GM18867 (cell line): Measurements from ENCODE around the gene FAIM2.

Source experiments
- ATAC-seq: cut with Tn5 transposase; IDR thresholded peaks from one replicate; pipeline ENCODE4 v1.9.1; 2021; ENCODE audit warnings: mild to moderate bottlenecking, moderate library complexity; ENCODE audit not compliant: unreplicated experiment

Gene FAIM2

DNA sequence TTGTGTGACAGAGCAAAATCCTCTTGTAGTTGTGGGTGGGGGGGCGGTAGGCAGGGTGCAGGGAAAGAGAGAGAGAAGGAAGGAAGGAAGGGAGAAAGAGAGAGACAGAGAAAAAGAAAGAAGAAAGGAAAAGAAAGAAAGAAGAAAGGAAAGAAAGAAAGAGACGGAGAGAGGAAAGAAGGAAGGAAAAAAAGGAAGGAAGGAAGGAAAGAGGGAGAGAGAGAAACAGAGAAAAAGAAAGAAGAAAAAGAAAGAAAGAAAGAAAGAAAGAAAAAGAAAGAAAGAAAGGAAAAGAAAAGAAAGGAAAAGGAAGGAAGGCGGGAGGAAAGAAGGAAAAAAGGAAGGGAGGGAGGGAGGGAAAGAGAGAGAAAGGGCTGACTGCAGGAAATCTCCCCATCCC is 17.6 kb upstream of the FAIM2 start:
- ATAC-seq, result no peak

DNA sequence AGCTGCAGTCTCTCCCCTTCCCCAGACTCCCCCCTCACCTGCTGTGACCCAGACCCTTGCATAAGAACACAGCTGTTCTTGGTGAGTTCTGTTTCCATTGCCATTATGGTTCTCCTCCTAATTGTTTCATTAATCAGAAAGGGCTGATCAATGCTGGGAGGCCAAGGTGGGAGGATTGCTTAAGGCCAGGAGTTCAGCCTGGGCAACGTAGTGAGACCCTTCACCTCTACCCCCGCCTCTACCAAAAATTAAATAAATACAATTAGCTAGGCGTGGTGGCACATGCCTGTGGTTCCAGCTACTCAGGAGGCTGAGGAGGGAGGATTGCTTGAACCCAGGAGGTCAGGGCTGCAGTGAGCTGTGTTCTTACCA is 17.2 kb upstream of the FAIM2 start:
- ATAC-seq, result no peak

DNA sequence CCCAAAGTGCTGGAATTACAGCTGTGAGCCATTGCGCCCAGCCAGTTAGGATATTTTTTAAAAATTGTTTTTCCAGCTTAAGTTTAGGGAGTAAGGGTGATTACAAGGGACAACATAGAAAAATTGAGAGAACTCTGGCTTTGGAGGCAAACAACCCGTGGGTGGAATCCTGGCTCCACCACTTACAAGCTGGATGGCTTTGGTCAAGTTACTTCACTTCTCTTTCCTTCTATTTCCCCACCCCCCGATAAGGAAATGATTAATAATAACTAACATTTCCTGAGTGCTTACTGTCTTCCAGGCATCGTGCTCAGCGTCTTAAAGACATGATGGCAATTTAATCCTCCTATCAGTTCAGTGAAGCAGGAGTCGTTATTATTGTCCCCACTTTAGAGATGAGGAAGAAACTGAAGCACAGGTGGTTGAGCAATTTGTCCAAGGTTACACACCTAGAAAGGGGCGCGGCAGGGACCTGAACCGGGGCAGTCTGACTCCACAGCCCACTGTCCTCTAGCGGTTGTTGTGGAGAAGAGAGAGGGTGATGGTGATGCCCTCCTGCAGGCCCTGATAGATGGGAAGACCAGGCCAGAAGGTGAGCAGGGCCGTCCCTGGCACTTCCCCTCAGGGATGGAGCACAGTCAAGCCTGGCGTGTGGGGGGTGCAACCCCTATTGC is 16.7 kb upstream of the FAIM2 start:
- ATAC-seq, result no peak

DNA sequence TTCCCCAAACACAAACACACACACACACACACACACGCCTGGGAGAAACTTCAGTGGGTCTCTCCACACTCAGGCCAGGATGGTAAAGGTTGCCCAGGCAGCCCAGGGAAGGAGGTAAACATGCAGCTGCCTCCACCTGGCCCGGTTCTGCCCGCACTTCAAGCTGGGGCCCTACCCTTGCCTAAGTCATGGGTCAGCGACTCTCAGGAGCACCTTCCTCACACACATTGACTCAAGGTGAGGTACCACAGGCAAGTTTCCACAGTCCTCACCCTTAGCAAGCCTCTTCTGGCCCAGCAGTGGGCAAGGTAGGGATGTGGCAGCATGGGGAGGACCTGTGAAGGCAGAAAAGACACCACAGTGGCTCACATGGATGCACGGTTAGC is 14.1 kb upstream of the FAIM2 start:
- no peak for ATAC-seq

DNA sequence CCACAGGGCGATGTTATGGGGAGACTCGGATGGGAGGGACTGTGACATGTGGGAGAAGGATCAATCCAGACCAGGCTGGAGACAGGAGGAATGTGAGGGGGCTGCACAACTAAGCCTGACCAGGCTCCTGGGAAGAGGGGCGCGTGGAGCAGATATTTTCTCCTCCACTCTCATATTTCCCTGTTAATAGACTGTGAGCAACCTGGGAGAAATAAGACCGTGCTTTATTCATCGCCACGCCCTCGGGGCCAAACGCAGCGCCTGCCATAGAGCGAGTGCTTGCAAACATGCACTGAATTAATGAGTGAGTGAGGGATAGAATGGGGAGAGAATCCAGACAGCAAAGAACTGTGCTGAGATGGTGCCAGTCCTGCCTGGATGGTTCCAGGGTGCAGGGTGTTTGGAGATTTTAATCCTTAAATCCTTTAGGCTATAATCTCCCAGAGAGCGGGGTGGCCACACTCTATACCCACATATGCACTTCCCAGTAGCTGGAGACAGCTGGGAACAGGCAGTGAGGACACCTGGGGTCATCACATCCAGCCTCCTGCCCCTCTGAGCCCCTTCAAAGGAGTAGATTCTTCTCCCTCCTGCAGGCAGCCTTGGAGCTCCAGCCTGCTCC is 13.6 kb upstream of the FAIM2 start:
- no peak for ATAC-seq

DNA sequence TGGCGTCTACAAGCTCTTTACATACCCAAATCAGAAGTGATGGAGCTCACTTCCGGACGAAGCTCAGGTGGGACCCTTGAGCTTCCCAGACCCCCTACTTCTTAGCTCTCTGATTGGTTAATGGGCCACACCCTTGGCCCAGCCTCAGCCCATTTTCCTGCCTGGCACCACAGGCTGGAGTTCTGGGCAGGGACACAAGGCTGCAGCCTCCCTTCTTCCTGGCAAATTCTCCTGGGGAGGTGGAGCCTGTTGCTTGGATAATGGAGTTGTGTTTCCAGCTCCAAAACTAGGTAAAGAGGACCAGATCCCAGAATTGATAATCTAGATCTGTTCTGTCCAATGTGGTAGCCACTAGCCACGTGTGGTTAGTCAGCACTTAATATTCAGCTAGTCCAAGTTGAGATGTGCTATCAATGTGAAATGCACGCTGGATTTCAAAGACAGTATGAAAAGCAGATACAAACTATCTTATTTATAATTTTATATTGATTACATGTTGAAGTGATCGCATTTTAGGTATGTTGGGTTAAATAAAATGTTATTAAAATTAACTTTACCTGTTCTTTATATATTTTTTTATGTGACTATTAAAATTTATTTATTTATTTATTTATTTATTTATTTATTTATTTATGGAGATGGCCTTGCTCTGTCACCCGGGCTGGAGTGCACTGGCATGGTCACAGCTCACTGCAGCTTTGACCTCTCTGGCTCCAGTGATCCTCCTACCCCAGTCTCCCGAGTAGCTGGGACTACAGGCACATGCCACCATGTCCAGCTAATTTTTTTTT is 12.6 kb upstream of the FAIM2 start:
- no peak for ATAC-seq

DNA sequence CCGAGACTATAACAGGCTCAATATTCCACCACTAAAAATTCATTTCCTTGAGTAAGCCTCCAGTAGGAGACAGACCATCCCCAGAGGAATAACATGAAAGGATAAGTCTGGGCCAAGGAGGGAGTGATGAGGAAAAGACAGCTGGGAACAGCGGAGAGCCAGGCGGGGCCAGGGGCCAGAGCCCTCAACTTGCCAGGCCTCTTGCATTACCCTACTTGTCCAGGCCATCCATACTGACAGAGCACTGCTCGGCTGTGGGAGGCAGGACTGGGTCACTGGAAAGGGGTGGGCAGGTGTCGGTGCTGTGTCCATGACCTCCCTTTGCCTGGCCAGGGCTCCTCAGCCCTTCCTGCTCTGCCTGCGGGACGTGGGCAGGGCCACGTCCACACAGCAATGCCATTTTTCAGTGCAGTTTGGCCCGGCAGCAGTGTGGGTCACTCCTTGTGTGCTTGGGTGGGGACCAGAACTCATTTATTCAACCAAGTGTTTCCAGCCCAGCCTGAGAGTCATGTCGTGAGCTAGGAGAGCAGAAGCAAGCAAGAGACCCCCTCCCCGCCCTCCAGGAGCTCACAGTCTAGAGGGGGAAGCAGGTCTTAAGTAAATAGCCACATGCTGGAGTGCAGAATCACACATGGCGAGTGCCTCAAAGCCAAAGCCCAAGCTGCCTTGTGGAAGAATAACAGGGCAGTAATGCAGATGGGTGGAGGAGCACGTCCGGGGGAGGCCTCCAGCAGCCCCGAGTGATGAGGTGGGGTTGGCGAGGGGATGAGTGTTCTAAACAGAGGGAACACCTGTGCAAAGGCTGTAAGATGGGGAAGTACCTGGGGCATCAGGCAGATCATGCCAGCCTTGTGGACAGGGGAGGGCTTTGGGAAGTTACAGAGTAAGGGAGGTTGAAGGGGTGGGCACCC is 8.9 kb upstream of the FAIM2 start:
- no peak for ATAC-seq

DNA sequence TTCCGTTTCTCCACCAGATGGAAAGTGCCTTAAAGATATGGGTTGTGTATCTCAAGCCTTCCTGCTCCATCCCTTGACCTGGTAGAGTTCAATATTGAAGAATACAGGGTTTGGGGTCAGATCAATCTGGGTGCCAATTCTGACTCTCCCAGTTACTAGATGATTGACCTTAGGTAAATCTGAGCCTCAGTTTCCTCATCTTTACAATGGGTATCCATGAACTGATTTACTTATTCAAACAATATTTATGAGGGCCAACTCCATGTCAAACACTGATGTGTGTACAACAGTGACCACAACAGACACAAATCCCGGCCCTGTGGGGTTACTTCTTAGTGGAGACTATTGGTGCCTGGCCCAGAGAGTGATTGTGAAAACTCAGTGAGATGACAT is 7.5 kb upstream of the FAIM2 start:
- ATAC-seq, result no peak

DNA sequence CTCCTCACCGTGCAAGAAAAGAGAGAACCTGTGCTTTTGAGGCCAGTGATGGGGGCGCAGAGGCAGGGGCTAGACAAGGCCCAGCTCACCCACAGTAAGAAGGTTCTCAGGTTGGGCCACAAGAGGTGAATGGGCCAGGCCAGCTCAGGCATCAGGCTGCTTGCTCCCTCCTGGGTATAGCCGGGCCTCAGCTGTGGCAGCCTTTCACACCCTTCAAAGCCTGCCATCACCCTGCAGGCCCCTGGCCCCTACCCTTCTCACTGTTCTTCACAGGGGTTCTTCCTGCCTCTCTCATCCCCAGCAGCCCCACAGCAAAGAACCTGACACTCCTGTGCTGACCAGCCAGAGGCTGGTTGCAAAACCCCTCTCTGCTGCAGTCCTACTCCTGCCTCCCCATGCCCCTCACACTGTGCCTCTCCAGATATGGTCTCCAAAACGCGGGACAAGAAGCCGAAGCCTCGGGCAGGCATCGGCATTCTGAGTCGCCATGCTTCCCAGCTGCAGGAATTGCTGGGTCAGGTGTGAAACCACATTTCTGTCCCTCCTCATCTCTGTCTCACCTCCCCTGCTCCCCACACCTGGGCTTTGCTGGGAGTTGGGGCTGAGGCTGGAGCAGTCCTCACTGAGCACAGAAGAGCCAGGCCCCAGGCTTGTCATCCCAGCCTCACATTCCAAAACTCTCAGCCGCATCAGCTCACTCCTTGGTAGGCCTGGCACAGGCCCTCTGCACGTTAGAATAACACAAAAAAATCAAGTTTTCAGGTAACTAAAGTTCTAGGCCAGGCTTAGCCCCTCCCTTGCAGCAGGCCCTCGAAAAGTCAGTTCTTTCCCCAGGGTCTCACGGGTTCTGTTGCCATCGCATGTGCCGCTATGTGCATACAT is 6.9 kb upstream of the FAIM2 start:
- ATAC-seq, result no peak

DNA sequence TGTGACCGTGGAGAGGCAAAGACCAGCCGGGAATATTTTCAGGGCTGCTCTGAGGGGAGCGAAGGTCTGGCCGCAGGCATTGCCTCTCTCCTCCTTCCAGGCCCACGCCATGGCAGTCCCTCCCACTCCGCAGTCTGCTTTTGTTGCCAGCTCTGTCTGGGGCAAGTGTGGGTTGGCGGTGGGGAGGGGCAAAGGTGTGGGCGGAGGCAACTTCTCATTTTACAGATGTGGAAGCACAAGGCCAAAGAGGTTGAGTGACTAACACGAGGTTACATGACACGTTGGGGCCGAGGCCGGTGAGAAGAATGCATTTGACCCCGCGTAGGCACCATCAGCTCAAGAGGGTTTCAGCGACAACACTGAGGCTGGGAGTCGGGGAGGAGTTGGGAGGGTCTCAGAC is 6.1 kb upstream of the FAIM2 start:
- no peak for ATAC-seq

DNA sequence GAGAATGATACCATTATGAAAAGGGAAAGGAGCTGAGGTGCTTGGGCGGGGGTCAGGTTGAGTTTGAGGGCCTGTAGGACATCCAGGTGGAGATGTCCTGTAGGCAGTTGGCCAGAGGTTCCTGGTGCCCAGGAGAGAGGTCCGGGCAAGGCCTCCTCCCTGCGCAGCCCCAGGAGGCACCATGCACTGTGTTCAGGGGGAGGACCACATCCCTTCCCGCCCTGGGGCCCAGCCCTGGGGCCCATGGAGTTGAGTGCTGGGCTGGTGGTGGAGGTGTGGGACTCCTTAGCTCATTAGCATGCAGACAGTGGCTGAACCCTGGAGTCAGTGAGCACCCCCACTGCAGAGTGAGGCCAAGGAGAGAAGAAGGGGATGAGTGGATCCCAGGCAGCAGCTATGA is 5.7 kb upstream of the FAIM2 start:
- no peak for ATAC-seq

DNA sequence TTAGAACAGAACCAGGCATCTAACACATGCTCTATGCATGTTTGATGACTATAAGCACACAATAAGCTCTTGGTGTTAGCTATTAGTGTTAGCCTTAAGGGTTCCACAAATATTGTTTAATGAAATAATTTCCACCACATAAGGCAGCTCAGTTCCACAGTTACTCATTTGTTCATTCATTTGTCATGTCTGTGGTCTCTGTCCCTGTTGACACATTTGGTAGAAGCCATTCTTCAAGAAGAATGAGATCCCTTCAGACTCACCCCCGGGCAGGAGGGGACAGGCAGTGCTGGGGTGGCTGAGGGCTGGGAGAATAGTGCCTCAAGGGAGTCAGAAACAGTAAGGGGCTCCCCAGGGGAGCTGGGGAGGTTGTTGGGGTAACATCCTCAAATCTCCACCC is 3.7 kb upstream of the FAIM2 start:
- ATAC-seq, result no peak

DNA sequence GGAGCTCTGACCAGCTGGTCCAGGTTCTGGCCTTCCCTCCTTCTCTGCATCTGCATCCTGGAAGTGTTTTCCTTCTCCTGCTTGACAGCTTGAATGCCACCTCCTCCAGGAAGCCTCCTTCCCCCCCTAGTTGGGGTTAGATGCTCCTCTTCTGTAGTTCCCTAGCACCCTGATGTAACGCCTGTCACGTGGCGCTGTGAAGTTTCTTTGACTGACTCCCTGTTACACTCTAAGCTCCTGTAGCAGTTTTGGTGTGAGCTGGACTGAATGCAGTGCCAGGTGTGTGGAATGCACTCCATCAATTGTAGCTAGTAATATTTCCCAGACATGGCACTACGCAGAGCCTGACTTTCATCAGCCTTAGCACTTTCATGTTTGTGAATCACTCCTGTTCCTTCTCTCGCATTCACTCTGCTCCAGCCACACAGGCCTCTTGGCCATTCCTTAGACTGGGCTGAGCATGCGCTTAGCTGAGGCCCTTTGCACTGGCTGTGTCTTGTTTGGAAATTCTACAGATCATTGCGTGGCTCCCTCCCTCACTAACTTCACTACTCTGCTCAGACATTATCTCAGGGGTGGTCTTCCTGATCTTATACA is 2.1 kb upstream of the FAIM2 start:
- ATAC-seq, result no peak

DNA sequence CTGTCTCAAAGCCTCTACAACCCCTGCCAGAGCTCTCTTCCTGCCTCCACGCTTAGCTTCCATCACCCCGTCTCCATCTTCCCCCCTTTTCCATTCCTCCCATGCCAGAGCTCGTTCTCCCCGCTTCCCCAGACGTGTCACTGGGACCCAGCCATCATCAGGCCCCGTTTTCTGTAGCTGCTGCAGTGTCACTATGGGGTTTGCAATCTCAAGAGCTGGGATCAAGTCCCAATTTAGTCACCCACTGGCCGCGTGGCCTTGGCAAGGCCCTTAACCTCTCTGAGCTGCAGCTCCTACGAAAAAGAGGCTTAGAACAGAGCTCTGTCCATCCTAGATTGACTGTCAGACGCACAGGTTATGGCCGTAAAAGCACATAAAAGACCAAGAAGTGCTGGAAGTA is 901 bp upstream of the FAIM2 start:
- ATAC-seq, result no peak

DNA sequence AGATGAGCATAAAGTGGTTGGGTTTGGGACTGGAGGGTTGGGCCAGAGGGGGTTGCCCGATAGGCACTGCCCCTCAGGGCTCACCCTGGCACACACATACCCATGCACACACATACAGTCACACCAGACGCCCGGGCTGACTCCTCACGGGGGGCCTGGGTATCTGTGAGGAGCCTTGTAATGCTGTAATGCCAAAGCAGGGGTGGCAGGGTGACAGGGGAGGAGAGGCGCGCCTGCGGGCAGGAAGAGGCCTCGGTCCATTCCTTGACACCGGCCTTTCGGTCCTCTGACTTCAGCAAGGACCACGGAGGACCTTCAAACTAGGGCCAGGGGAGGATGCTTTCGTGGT is 375 bp downstream of the FAIM2 start:
- ATAC-seq, result no peak

DNA sequence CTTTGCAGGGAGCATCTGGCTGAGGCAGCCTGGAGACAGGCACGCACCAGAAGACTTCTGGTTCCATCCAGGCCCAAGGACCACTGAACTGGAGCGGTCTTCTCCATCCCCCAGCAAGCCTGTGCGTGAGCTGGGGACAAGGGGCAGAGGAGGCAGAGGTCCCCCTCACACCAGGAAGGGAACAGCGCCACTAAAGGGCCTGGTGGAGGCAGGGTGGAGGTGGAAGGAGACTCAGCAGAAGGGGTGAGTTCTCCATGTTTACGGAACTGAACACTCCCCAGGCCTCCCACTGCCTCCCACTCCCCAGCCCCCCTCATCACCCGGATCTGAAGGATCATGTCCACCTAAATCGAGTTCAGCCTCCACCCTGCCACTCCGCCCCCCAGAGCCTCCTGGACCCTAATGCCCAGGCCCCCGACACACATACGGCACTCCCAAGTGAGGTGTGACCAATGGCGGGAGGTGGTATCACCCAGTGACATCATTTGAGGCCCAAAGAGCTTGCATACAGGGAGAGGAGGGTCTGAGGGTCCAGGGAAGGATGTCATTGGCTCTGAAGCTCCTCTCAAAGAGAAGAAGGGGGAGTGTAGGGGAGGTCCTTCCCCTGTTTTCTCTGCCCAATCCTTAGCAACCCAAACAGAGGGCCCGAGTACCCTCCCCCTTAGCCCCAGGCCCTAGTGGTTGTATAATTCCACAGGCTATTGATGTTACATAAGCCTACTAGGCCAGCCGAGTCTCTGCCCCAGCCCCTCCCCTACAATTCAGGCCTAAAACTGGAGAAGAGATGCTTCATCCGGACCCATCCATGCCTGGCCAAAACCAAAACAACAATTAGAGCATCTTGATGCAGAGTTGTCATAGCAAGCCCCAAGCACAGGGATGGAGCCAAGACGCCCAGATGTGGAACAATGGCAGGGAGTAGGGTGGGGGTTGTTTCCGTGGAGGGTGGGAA is 1.0 kb downstream of the FAIM2 start:
- no peak for ATAC-seq

DNA sequence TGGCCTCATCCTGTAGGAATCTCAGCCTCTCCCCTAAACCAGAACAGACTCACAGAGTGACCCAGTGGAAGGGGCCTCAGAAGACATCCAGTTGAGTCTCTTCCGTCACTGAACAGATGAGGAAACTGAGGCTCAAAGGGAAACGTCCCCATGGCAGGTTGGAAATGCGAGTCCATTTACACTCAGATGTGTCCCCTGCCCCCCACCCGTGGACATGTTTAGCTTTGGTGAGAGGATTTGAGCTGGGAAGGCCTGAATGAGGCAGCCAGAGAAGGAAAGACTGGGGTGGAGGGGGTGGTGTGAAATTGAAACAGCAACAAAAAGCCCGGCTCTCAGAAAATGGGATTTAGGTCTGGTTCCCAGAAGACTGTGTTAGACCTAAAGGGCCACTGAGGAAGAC is 1.7 kb downstream of the FAIM2 start:
- no peak for ATAC-seq

DNA sequence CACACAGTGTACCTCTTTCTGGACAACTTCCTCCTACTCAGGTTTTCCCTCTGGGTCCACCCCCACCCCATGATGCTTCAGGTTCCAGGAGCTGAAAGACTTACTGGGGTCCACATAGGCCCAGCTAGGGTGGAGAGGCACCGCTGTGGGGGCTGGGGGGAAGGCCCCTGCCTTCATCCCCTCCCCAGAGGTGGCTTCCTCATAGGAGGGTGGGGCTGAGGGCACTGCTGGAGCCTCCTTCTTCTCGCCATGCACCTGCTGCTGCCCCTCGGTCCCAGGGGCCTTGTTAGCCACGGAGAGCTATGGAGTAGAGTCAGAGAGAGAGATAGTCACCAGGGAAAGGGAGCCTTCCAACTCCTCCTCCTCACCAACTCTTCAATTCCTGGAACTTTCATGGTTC is 2.7 kb downstream of the FAIM2 start:
- no peak for ATAC-seq

DNA sequence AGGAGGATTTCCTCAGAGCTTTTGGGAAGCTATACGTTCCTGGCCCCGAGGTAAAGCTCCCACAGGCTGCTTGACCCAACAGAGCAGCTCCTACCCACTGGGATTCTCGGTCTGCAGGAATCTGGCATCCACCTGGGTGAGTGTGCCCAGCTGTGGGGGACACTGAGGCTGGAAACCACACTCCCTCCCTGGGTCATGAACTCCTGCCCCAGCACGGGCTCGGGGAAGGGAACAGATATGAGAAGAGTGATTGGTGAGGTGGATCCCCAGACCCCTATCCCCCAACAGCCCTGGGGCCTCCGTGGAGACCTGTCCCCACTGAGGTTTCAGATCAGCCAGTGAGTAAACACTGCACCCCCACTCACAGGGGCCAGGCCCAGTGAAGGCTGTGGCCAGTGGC is 3.3 kb downstream of the FAIM2 start:
- no peak for ATAC-seq
